ENCODE results near the gene CRADD. TPM values are rescaled to one million over a fixed set of nuclear protein-coding genes. Genes with fewer than 3 reads are reported as not detected.

The CRADD gene
- total and polyA plus RNA-seq, 8 donors = 8.4 to 21.4 (median 10.3) TPM

- no peaks in the 10 kb centered on the region for H3K27me3 ChIP-seq
- H3K27ac ChIP-seq = no peak overlapping the region
- H3K36me3 ChIP-seq = no peaks in the 10 kb centered on the region
- no peak for TF ChIP-seq CTCF (IDR thresholded peaks at IDR 0.05)
- intact Hi-C loops (cut with DNase I) = no loop called here
- no peak overlapping the region for H3K4me3 ChIP-seq
- peaks cover 8 to 9% of the 10 kb centered on the region in 2 donors for H3K4me1 ChIP-seq
- no peak for DNase-seq
- no peaks in the 10 kb centered on the region for H3K9me3 ChIP-seq
- ATAC-seq = no peak
Measured at GRCh38 chr12:93807354-93807753, 130.2 kb downstream of the CRADD start.

DNA sequence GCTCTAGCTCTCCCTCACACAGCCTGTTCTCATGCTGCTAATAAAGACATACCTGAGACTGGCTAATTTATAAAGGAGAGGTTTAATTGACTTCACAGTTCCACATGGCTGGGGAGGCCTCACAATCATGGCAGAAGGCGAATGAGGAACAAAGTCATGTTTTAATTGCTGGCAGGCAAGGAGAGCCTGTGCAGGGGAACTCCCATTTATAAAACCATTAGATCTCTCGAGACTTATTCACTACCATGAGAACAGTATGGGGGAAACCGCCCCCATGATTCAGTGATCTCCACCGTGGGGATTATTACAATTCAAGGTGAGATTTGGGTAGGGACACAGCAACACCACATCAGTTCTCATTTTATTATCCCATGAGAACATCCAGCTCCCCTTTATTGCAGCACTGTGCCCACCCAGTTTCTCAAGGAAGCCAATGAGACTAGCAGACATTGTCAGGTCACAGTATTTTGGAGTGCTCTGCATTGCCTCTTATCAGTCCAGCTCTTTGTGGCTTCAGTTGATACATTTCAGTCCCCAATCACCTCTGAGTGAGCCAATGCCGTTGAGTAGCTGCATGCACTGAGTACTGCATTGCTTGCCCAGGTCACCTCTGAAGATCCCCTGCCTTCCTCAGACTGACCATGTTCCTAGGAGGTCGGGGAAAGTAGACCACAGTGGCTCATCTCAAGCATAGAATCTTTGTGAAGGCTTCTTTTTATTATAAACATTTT lies 131.2 kb downstream of the CRADD start:
- no peak for ATAC-seq
- intact Hi-C loops (cut with DNase I) = no loop called here

DNA sequence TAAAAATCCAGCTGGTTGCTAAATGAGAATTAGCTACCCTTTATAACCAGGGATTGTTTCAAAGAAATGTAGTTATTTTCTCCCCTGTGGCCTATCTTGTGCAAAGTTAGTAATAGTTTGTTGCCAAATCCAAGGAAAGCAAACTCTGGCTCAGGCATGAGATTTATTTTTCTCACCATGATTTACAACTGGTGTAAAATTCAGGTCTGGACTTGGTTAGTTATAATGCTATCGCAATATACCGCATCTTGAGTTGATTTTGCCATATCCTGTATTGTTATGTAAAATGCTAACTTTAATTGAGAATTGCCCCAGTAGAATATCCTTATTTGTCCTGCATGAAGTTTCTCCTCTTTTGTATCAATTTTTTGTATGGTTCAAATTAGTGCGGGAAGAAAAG lies 135.5 kb downstream of the CRADD start:
- Histone ChIP-seq H3K4me1 (peaks cover 21 to 31% of the 10 kb centered on the region in 2 donors), H3K27ac (peak overlapping the region; percentile 80 to 81), H3K36me3 (no peaks in the 10 kb centered on the region), H3K4me3 (no peak overlapping the region), H3K27me3 (no peaks in the 10 kb centered on the region), H3K9me3 (no peaks in the 10 kb centered on the region)
- intact Hi-C loops (cut with DNase I) = no loop called here
- TF ChIP-seq CTCF (IDR thresholded peaks at IDR 0.05) = no peak
- no peak for ATAC-seq
- DNase-seq = no peak

More for the DNA sequence above, 131.2 kb downstream of the CRADD start:
- Histone ChIP-seq H3K27me3 (no peaks in the 10 kb centered on the region), H3K27ac (no peak overlapping the region), H3K4me1 (peaks cover 11 to 13% of the 10 kb centered on the region in 2 donors), H3K36me3 (no peaks in the 10 kb centered on the region), H3K9me3 (no peaks in the 10 kb centered on the region), H3K4me3 (no peak overlapping the region)
- no peak for DNase-seq
- TF ChIP-seq CTCF (IDR thresholded peaks at IDR 0.05) = no peak

DNA sequence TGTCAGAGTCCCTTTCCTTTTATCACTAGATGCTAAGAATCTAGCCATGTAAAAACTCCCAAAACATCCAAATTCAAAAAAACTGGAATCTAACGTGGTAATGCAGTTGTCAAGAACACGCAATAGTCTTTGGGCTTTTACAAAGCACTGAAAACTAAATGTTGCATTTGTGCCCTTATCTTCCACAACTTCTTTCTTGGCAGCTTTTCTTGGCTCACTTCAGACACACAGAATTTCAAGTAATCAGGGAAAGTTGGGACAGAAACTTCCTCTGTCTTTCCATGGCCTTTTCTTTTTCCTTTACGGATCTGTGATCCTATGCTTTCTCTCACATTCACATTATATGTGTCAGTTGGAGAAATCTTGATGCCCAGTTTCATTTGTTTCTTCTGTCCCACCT lies 136.0 kb downstream of the CRADD start:
- H3K27me3 ChIP-seq = no peaks in the 10 kb centered on the region
- peak in 2 of 4 donors; percentile 73 to 86 for DNase-seq

More for the DNA sequence above, 136.0 kb downstream of the CRADD start:
- Histone ChIP-seq H3K27ac (peak overlapping the region; percentile 80 to 81), H3K9me3 (no peaks in the 10 kb centered on the region), H3K4me1 (peaks cover 21 to 31% of the 10 kb centered on the region in 2 donors), H3K36me3 (no peaks in the 10 kb centered on the region), H3K4me3 (no peak overlapping the region)
- intact Hi-C loops (cut with DNase I) = no loop called here
- no peak for TF ChIP-seq CTCF (IDR thresholded peaks at IDR 0.05)
- peak; percentile 7 for ATAC-seq

All from left lung (tissue), 10 donors.